Measurements from ENCODE around the gene CYB561. TPM values are rescaled to one million over a fixed set of nuclear protein-coding genes. Genes with fewer than 3 reads are reported as not detected.

CYB561 gene
- total RNA-seq, 1 donor from 2014 or later, result 9.0 TPM

DNA sequence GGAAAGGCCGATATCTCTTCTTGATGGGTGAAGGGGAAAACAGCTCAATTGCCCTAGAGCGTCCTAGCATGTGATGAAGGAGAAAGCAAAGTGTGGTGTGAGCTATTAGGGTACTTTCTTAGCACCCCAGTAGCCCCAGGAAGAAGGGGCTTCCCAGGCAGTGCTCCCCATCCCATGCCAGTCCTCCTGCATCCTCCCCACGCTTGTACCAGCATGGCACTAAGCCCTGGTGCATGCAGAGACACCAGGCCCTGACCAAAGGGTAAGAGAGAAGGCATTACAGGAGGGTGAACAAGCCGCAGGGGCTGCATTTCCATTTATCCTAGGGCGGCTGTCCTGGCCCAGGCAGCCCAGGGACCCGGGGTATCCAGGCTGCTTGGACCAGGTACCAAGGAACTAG is 3.1 kb downstream of the CYB561 start:
- Histone ChIP-seq H3K4me3 (no peak overlapping the region), H3K4me1 (peaks cover 71% of the 10 kb centered on the region), H3K9me3 (replicated peaks) (no peaks in the 10 kb centered on the region), H3K27ac (replicated peaks) (peak overlapping the region; percentile 70), H3K36me3 (no peaks in the 10 kb centered on the region), H3K27me3 (ENCODE audit: low read depth) (no peaks in the 10 kb centered on the region)
- DNase-seq, result no peak
- no peak for TF ChIP-seq CTCF (IDR thresholded peaks at IDR 0.05; ENCODE audit: borderline replicate concordance)
- intact Hi-C loops (cut with micrococcal nuclease), result no loop called here

- Histone ChIP-seq H3K4me3 (no peak overlapping the region), H3K36me3 (no peaks in the 10 kb centered on the region), H3K4me1 (peaks cover 66% of the 10 kb centered on the region), H3K27ac (replicated peaks) (peak overlapping the region; percentile 70), H3K9me3 (replicated peaks) (no peaks in the 10 kb centered on the region), H3K27me3 (ENCODE audit: low read depth) (no peaks in the 10 kb centered on the region)
- intact Hi-C loops (cut with micrococcal nuclease), result no loop called here
- DNase-seq, result no peak
- peak; percentile 47 for TF ChIP-seq CTCF (IDR thresholded peaks at IDR 0.05; ENCODE audit: borderline replicate concordance)
These were observed 3.5 kb downstream of the CYB561 start for GRCh38 chr17:63442549-63443035.

- DNase-seq, result no peak
- intact Hi-C loops (cut with micrococcal nuclease), result no loop called here
- Histone ChIP-seq H3K36me3 (no peaks in the 10 kb centered on the region), H3K9me3 (replicated peaks) (no peaks in the 10 kb centered on the region), H3K4me1 (peaks cover 64% of the 10 kb centered on the region), H3K4me3 (no peak overlapping the region), H3K27me3 (ENCODE audit: low read depth) (no peaks in the 10 kb centered on the region), H3K27ac (replicated peaks) (peak overlapping the region; percentile 70)
- TF ChIP-seq CTCF (IDR thresholded peaks at IDR 0.05; ENCODE audit: borderline replicate concordance), result no peak
These were observed 4.0 kb downstream of the CYB561 start for GRCh38 chr17:63442074-63442473.

DNA sequence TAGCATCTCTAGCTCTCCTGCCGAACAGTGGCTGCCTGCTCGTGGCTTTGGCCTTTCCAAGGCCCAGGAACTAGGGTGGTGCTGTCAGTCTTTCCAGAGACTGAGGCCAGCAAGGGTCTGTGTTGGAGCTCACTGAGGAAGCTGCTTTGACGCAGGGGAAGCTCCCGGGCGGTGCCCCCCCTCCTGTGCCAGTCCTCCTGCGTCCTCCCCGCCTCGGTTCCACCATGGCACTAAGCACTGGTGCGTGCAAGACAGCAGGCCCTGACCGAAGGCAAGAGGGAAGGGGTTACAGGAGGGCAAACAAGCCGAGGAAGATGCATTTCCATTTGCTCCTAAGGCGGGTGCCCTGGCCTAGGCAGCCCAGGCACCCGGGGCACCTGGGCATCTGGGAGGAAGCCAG is 4.5 kb downstream of the CYB561 start:
- Histone ChIP-seq H3K27ac (replicated peaks) (peak overlapping the region; percentile 70), H3K27me3 (ENCODE audit: low read depth) (no peaks in the 10 kb centered on the region), H3K9me3 (replicated peaks) (no peaks in the 10 kb centered on the region), H3K36me3 (no peaks in the 10 kb centered on the region), H3K4me1 (peaks cover 64% of the 10 kb centered on the region), H3K4me3 (no peak overlapping the region)
- intact Hi-C loops (cut with micrococcal nuclease), result no loop called here
- TF ChIP-seq CTCF (IDR thresholded peaks at IDR 0.05; ENCODE audit: borderline replicate concordance), result no peak
- no peak for DNase-seq

- Histone ChIP-seq H3K27me3 (ENCODE audit: low read depth) (no peaks in the 10 kb centered on the region), H3K4me3 (no peak overlapping the region), H3K4me1 (peaks cover 64% of the 10 kb centered on the region), H3K27ac (replicated peaks) (peak overlapping the region; percentile 70), H3K36me3 (no peaks in the 10 kb centered on the region), H3K9me3 (replicated peaks) (no peaks in the 10 kb centered on the region)
- no peak for TF ChIP-seq CTCF (IDR thresholded peaks at IDR 0.05; ENCODE audit: borderline replicate concordance)
- intact Hi-C loops (cut with micrococcal nuclease), result no loop called here
- DNase-seq, result no peak
These were observed 5.3 kb downstream of the CYB561 start for GRCh38 chr17:63440770-63441335.
